GM21723 (cell line): Measurements from ENCODE around the gene VRK1.

Experiments used
- ATAC-seq: cut with Tn5 transposase; IDR thresholded peaks from one replicate; pipeline ENCODE4 v1.9.1; 2021; ENCODE audit warnings: mild to moderate bottlenecking, moderate library complexity; ENCODE audit not compliant: unreplicated experiment

The VRK1 gene

DNA sequence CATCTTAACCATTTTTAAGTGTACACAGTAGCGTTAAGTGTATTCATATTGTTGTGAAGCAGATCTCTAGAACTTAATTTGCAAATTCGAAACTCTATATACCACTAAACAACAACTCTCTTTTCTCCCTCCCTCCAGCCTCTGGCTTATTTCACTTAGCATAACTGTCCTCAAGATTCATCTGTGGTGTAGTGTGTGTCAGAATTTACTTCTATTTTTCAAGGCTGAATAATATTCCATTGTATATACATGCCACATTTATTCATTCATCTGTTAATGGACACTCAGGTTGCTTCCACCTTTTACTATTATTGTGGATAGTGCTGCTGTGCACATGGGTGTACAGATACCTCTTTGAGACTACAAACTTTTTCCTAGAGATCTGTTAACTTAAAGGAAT, 26.5 kb downstream of the VRK1 start:
- ATAC-seq, result no peak

DNA sequence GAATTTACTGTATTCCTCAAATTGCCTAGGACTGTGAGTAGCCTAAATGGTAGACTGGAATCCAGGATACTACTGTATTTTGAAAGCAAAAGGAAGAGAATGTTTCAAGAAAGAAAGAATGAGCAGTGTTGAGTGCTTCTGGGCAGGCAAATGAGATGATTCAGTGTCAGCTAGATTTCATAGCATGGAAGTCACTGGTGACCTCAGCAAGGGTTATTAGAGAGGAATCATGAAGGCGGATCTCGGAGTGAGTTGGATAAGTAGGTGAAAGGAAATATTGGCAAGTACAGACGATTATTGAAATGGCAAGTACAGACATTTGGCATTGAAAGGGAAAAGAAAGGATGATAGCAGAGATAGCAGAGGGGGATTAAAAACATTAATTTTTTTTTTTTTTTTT, 27.1 kb downstream of the VRK1 start:
- no peak for ATAC-seq

GRCh38 chr14:96826818-96827217, 29.6 kb downstream of the VRK1 start:
- ATAC-seq, result no peak

GRCh38 chr14:96827290-96827689, 30.1 kb downstream of the VRK1 start:
- no peak for ATAC-seq

DNA sequence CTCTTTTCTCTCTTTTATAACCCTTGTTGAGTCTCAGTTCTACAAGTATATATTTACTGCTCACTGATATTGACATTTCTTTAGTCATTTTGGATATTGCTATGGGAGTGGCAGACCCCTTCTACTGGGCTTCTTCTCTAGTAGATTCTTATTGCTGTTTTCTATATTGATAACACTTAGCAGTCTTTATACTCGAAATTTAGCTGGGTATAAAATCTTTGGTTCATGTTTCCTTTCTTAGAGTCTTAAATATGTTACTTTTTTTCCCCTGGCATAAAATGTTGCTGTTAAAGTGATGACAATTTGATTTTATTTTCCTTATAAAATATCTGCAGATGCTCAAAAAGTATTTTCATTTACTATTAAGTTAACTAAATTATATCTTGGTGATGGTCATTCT, 32.6 kb downstream of the VRK1 start:
- no peak for ATAC-seq

- no peak for ATAC-seq
Observed at GRCh38 chr14:96830946-96831345, 33.8 kb downstream of the VRK1 start.

DNA sequence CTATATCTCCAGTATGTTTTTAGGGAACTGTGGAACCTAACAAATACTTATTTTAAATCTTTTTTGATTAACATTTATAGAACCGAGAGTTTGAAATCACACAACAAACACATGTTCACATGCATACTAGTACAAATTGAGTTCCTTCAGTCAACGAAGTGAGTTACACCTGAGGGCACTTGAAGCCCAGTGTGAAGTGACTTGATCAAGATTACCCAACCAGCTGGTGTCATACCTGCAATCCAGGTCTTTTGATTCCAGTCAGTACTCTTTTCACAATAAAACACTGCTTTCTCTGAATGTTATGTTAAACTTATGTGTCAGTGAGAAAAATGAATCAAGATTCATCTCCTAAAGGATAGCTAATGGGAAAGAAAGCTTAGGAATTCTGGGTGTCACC, 35.2 kb downstream of the VRK1 start:
- no peak for ATAC-seq

DNA sequence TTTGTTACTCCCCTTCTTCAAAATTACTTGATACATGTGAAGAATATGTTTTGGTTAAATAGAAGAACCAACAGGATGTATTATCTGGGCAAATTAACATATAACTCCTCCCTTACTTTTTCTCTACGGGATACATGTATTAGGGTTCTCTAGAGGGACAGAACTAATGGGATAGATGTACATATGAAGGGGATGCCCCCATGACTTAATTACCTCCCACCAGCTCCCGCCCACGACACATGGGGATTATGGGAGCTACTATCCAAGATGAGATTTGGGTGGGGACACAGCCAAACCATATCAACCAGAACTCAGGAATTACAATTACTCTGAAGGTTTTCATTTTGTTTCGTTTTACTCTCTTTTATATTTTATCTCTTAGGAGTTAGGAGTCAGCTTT, 41.3 kb downstream of the VRK1 start:
- ATAC-seq, result no peak

DNA sequence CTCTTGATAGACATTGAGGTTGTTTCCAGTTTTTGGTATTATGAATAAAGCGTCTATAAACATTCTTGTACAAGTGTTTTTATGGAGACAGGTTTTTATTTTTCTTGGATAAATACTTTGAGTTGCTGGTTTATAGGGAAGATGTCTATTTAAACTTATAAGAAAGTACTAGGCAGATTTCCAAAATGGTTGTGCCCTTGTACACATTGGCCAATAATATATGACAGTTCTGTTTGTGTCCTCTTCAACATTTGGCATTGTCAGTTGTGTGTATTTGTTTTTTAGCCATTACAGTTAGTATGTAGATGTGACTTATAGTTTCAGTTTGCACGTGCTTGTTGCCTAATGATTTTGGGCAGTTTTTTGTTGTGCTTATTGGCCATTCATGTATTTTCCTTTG, 42.1 kb downstream of the VRK1 start:
- ATAC-seq, result no peak

- no peak for ATAC-seq
Observed at GRCh38 chr14:96843137-96843536, 46.0 kb downstream of the VRK1 start.

GRCh38 chr14:96844857-96845570, 47.8 kb downstream of the VRK1 start:
- ATAC-seq, result no peak

GRCh38 chr14:96847451-96847850, 50.3 kb downstream of the VRK1 start:
- ATAC-seq, result no peak

DNA sequence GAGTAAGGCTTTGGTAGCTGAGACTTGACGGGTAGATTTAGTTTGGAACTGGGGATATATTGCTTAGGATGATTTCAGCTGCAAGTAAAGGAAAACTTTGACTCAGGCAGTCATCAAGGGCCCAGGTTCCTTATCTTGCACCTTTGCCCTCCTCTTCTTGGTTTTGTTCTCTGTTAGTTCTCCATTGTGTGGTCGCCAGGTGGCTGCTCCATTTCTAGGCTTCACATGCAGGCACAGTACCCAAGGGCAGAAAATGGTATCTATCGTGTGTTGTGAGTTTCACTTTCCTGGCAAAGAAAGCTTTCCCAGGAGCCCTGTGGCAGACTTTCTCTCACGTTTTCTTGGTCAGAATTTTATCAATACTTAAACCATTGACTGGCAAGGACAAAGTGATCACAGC, 50.8 kb downstream of the VRK1 start:
- ATAC-seq, result no peak

GRCh38 chr14:96849733-96850132, 52.6 kb downstream of the VRK1 start:
- no peak for ATAC-seq

GRCh38 chr14:96851694-96852381, 54.7 kb downstream of the VRK1 start:
- ATAC-seq, result no peak

DNA sequence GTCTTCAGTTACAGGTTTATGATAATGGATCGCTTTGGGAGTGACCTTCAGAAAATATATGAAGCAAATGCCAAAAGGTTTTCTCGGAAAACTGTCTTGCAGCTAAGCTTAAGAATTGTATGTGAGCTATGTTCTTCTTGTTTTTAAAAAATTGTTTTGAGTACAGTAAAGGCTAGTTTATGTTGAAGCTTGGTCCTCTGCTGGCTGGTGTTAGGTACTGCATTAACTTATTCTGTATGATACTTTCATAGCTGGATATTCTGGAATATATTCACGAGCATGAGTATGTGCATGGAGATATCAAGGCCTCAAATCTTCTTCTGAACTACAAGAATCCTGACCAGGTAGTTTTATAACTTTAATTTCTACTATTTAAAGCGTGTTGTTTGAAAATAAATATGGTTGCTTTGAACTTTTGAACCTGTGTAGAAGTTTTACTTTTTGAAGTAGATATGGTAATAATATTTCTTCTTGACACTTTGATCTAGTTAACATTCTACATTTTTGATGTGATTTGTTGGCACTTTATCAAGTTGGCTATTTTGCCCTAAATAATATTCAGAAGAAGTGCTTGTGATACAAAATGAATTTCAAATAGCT, 55.7 kb downstream of the VRK1 start:
- peak; percentile 76 for ATAC-seq

GRCh38 chr14:96858643-96859042, 61.5 kb downstream of the VRK1 start:
- ATAC-seq, result no peak

DNA sequence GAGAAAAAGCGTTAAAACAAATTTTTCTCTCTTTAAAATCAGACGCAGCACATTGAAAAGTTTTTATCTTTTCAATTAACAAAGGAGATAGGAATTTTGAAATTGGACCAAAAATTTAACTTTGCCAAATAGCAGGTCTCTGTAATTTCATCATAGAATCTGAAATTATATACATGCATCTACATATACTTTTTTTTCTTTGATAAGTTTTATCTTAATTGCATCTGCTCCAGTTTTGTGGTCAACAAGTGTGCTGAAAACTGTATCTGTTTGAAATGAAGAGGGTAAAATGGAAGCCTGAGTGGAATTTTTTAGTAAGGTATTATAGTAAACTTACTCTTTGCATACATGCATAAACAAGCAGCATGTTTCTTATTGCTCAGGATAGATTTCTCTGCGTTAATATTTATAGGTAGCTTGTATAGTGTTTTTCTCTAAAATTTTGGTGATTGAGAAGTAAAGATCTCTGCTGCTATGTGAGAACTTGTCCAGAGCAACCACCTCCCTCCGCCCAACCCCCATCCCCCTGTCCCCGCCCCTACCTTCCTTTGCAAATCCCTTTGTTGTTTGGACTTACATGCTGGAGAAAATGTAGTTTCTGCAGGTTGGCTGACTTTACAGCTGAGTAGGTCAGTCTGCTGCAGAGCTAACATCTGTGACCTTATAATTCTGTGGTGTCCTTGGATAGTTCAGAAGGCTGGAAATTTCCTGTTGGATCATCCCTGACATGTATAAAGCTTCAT, 64.6 kb downstream of the VRK1 start:
- no peak for ATAC-seq

GRCh38 chr14:96863327-96863985, 66.3 kb downstream of the VRK1 start:
- no peak for ATAC-seq

DNA sequence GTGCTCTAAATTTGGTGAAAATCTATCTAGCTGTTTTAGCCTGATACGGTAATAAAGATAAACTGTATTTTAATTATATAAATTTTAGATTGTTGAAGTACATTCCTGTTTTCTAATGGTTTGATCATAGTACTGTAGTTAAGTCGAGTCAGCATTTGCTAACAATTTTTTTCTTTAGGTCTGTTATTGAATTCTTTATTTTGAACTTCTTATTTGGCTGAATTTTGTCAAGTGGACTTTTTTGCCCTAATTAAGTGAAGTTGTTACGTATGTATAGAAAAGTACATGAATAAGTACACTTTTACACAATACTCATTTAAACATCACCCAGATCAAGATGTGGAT, 66.8 kb downstream of the VRK1 start:
- no peak for ATAC-seq

GRCh38 chr14:96867634-96868033, 70.5 kb downstream of the VRK1 start:
- no peak for ATAC-seq
